SK-N-SH (cell line): Measurements from ENCODE around the gene DMRTB1. TPM values are rescaled to one million over a fixed set of nuclear protein-coding genes. Genes with fewer than 3 reads are reported as not detected.

Experiments used
- CTCF ChIA-PET: fragments of 300-600, 350-600 bp; formaldehyde crosslinking; extraction: SDS; loops from one replicate; lab custom pipeline; 2021; lab: Yijun Ruan, JAX
- POLR2A ChIA-PET: fragments of 350-600 bp; sonication (Branson Sonifier 250); formaldehyde crosslinking; extraction: SDS; loops from one replicate; lab custom pipeline; 2020; ENCODE audit warnings: antibody characterized with exemption, inconsistent platforms; lab: Yijun Ruan, JAX
- DNase-seq: peaks from one replicate; pipeline ENCODE4 v3.0.0; 2012
- H2AFZ ChIP-seq: fragments of 200-600 bp; sonication (generic); 2 replicates; pipeline ENCODE4 v1.8.1; 2016; ENCODE audit warnings: antibody characterized with exemption, mild to moderate bottlenecking, low read depth
- H3F3A ChIP-seq: fragments of 200-600 bp; sonication (generic); replicated peaks from 2 replicates; pipeline ENCODE3; 2016; ENCODE audit warnings: antibody characterized with exemption, mild to moderate bottlenecking; ENCODE audit not compliant: insufficient read depth
- H3K27ac ChIP-seq, 2 experiments: fragments of 200-500 bp in 1 of 2; fragments of 200-600 bp in 1 of 2; sonication (Bioruptor generic) in 1 of 2; sonication (generic), shearing (Covaris generic) in 1 of 2; 2 replicates each; pipeline versions ENCODE4 v1.5.1 to v1.6.1; 2014 to 2016; ENCODE audit warnings: low read depth in 2 of 2, inconsistent platforms in 1 of 2, low read length in 1 of 2, mild to moderate bottlenecking in 1 of 2, mixed read lengths in 1 of 2
- H3K27me3 ChIP-seq: fragments of 200-600 bp; sonication (generic), shearing (Covaris generic); 2 replicates; pipeline ENCODE4 v1.6.1; 2016; ENCODE audit warnings: mixed run types; ENCODE audit not compliant: insufficient read depth
- H3K36me3 ChIP-seq, 2 experiments: fragments of 200-500 bp in 1 of 2; fragments of 200-600 bp in 1 of 2; sonication (Bioruptor generic) in 1 of 2; sonication (generic) in 1 of 2; replicated peaks in 1 of 2; 2 replicates each; pipeline versions ENCODE3 to v1.5.1; 2014 to 2016; ENCODE audit warnings: low read length in 1 of 2, mild to moderate bottlenecking in 1 of 2; ENCODE audit not compliant: insufficient read depth in 2 of 2, control insufficient read depth in 1 of 2
- H3K4me1 ChIP-seq, 2 experiments: fragments of 200-500 bp in 1 of 2; fragments of 200-600 bp in 1 of 2; sonication (Bioruptor generic) in 1 of 2; sonication (generic), shearing (Covaris generic) in 1 of 2; 2 replicates each; pipeline versions ENCODE4 v1.5.1 to v1.6.1; 2014 to 2016; ENCODE audit warnings: low read depth in 1 of 2, low read length in 1 of 2, mixed run types in 1 of 2; ENCODE audit not compliant: insufficient read depth in 2 of 2, control insufficient read depth in 1 of 2
- H3K4me2 ChIP-seq: fragments of 200-600 bp; sonication (generic), shearing (Covaris generic); 2 replicates; pipeline ENCODE4 v1.6.1; 2017; ENCODE audit warnings: mixed run types
- H3K4me3 ChIP-seq, 2 experiments: fragments of 200-500 bp in 1 of 2; fragments of 200-600 bp in 1 of 2; sonication (Bioruptor generic) in 1 of 2; sonication (generic), shearing (Covaris generic) in 1 of 2; 2 replicates each; pipeline versions ENCODE4 v1.5.1 to v1.8.1; 2014 to 2016; ENCODE audit warnings: low read depth in 2 of 2, inconsistent platforms in 1 of 2, low read length in 1 of 2, mild to moderate bottlenecking in 1 of 2, mixed read lengths in 1 of 2, moderate library complexity in 1 of 2
- H3K79me2 ChIP-seq: fragments of 200-600 bp; sonication (generic); 2 replicates; pipeline ENCODE4 v1.8.1; 2017; ENCODE audit warnings: mild to moderate bottlenecking; ENCODE audit not compliant: insufficient read depth
- H3K9ac ChIP-seq: fragments of 200-600 bp; sonication (generic); 2 replicates; pipeline ENCODE4 v1.6.1; 2017; ENCODE audit warnings: mixed run types
- H3K9me2 ChIP-seq: fragments of 200-600 bp; sonication (generic); 2 replicates; pipeline ENCODE4 v1.6.1; 2017; ENCODE audit warnings: mixed run types
- H3K9me3 ChIP-seq: fragments of 200-600 bp; sonication (generic); 2 replicates; pipeline ENCODE4 v1.6.1; 2017; ENCODE audit warnings: mixed run types, mild to moderate bottlenecking, moderate library complexity
- H4K20me1 ChIP-seq: fragments of 200-600 bp; sonication (generic); 2 replicates; pipeline ENCODE4 v1.6.1; 2017; ENCODE audit warnings: mild to moderate bottlenecking, mixed run types; ENCODE audit not compliant: insufficient read depth
- CTCF ChIP-seq: fragments of 200-600 bp; sonication (generic); IDR thresholded peaks from 2 replicates; pipeline ENCODE4 v1.6.1; 2017; ENCODE audit warnings: antibody characterized with exemption, mild to moderate bottlenecking, moderate library complexity
- ELF1 ChIP-seq: IDR thresholded peaks from 2 replicates; pipeline ENCODE4 v1.4.0; 2012
- EP300 ChIP-seq, 2 experiments: IDR thresholded peaks; 2 replicates each; pipeline versions ENCODE4 v1.4.0 to v1.6.1; 2012; ENCODE audit warnings: borderline replicate concordance in 1 of 2, low read depth in 1 of 2, low read length in 1 of 2
- GATA2 ChIP-seq: sonication (generic); formaldehyde crosslinking; IDR thresholded peaks from 2 replicates; pipeline ENCODE4 v1.5.0; 2020; ENCODE audit warnings: mild to moderate bottlenecking, missing genetic modification reagents
- IRF3 ChIP-seq: fragments of 150-350 bp; IDR thresholded peaks from 2 replicates; pipeline ENCODE4 v1.6.1; 2016; ENCODE audit warnings: mild to moderate bottlenecking, low read depth, low read length
- MAX ChIP-seq: IDR thresholded peaks from 2 replicates; pipeline ENCODE4 v1.4.0; 2012; ENCODE audit warnings: low read depth
- MEF2A ChIP-seq: IDR thresholded peaks from 2 replicates; pipeline ENCODE4 v1.4.0; 2012; ENCODE audit warnings: low read depth, borderline replicate concordance
- MXI1 ChIP-seq: IDR thresholded peaks from 2 replicates; pipeline ENCODE4 v1.6.1; 2012; ENCODE audit warnings: mild to moderate bottlenecking, low read depth, low read length, improper control_type of control experiment
- RAD21 ChIP-seq: IDR thresholded peaks from 2 replicates; pipeline ENCODE4 v1.6.1; 2012; ENCODE audit warnings: mild to moderate bottlenecking, low read length
- RXRA ChIP-seq: IDR thresholded peaks from 2 replicates; pipeline ENCODE4 v1.4.0; 2012; ENCODE audit warnings: low read depth, mild to moderate bottlenecking, borderline replicate concordance
- USF1 ChIP-seq: IDR thresholded peaks from 2 replicates; pipeline ENCODE4 v1.4.0; 2012; ENCODE audit warnings: low read depth, borderline replicate concordance
- YY1 ChIP-seq: IDR thresholded peaks from 2 replicates; pipeline ENCODE4 v1.4.0; 2012; ENCODE audit warnings: low read depth, mild to moderate bottlenecking
- ZBTB33 ChIP-seq: IDR thresholded peaks from 2 replicates; pipeline ENCODE4 v1.4.0; 2012; ENCODE audit warnings: low read depth, borderline replicate concordance
- WGBS: methylation state at CpG from one replicate; pipeline ENCODE4 v1.1.6; 2017; ENCODE audit warnings: low lambda C conversion rate; 5-methylcytosine and 5-hydroxymethylcytosine counted together
- polyA plus RNA-seq, 3 experiments: library from polyadenylated mRNA; depleted of rRNA; stranded (reverse); fragments of >200 nt; gene quantifications; 2 replicates each; pipeline ENCODE4 v1.2.3, GENCODE V29; 2012

The DMRTB1 gene
- not detected in 2 replicates for polyA plus RNA-seq (2012; rRNA removed)
- not detected in 2 replicates for polyA plus RNA-seq (2012; cell fraction: cytosol; rRNA removed)
- polyA plus RNA-seq (2012; cell fraction: nucleus; rRNA removed) = not detected in 2 replicates

GRCh38 chr1:53459321-53460175 lies at the start of gene DMRTB1:
Gene DMRTB1 (plus strand): TSS chr1:53459399. CDS start chr1:53459454, 55 bp downstream.
- CTCF ChIA-PET = interaction anchor here (0.6 to 2.7 kb wide), 5 partner anchors 10 to 295 kb away, joined by 3 to 11 read pairs (median 3); no protein-coding TSS in a partner anchor
- no peak for TF ChIP-seq ZBTB33
- TF ChIP-seq MXI1 = no peak
- no peak for TF ChIP-seq MEF2A
- no peak for TF ChIP-seq EP300 (IDR thresholded peaks at IDR 0.05; ENCODE audit: borderline replicate concordance in 1 of 2, low read depth in 1 of 2, low read length in 1 of 2)
- no peak for TF ChIP-seq USF1
- no peak for TF ChIP-seq YY1
- TF ChIP-seq GATA2 (CRISPR knock-in tag) = no peak
- TF ChIP-seq IRF3 = no peak
- TF ChIP-seq RAD21 = no peak
- TF ChIP-seq ELF1 = no peak
- TF ChIP-seq MAX = no peak
- TF ChIP-seq RXRA = no peak
- TF ChIP-seq CTCF = no peak

More at GRCh38 chr1:53459321-53460175, at the start of gene DMRTB1:
- DNase-seq = no peak
- WGBS = 92% methylated on average over 63 of the region's 82 CpGs
- Histone ChIP-seq H3K4me2 (no peak within 1 kb of the TSS), H3K9me3 (no peaks in the 10 kb centered on the region), H3K9ac (no peak within 1 kb of the TSS), H3K4me3 (no peak within 1 kb of the TSS), H3K9me2 (no peaks in the 10 kb centered on the region), H3K27me3 (no peaks in the 10 kb centered on the region; the same call in 1 of the 2 replicates), H2AFZ (no peak within 1 kb of the TSS), H3K4me1 (peaks cover 0 to 15% of the 10 kb centered on the region in 2 experiments; a peak in 1 of 4 replicates), H3K36me3 (no peaks in the 10 kb centered on the region), H4K20me1 (no peaks in the 10 kb centered on the region), H3F3A (no peaks in the 10 kb centered on the region), H3K27ac (no peak within 1 kb of the TSS), H3K79me2 (no peaks in the 10 kb centered on the region)
- POLR2A ChIA-PET = no interaction called here
